Body of pancreas (tissue), 4 donors: ENCODE data around the gene TBX2.

ENCODE experiments used
- POLR2A ChIP-seq, 3 donors: fragments of 450-650 bp; IDR thresholded peaks; one replicate each; pipeline ENCODE4 v1.6.1; 2016; ENCODE audit warnings: antibody characterized with exemption in 3 of 3, mild to moderate bottlenecking in 2 of 3
- TF ChIP-seq, protein P1 (sequence below), 7 experiments: fragments of 450-650 bp in 4 of 7; fragments of 200-600 bp in 3 of 7; sonication (generic) in 3 of 7; IDR thresholded peaks; one replicate each; pipeline ENCODE4 v1.5.1; 2016 to 2019; ENCODE audit warnings: antibody characterized with exemption in 7 of 7

DNA sequence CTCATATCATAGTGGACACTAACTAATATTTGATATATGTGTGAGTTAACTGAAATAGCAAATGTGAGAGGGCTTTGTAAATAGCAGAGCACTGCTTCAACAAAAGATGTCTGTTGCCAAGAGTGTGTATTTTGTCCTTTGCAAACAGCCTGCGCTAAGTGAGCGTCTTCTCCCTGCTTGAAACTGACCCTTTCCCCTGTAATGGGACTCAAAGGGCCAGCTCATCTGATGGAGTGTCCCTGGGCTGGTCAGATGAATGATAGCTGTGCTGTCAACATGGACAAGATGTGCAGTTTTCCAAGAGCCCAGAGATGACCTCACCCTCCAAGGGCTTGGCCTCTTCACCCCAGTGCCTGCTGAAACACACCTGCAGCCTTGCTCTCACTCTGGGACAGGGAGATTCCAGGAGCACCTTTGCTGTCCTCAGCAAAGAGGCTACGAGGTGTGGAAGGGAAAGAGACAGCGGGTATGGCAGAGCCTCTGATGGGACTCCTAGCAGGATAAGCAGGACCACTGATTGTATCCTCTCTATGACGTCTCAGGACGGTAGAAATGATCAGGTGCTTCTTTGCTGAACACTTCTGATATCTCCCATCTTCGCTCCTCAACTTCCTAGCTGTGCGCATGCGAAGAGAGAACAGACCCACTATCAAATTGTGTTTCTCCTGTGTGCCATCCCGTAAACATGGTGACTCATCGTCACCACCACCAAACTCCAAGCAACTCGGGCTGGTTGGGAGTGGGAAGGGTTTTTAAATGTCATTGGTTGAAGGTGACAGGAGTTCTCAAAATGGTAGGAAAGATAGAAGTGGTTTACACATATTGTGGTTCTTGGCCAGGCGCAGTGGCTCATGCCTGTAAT lies 35.8 kb upstream of the TBX2 start:
- TF ChIP-seq, protein P1, sequence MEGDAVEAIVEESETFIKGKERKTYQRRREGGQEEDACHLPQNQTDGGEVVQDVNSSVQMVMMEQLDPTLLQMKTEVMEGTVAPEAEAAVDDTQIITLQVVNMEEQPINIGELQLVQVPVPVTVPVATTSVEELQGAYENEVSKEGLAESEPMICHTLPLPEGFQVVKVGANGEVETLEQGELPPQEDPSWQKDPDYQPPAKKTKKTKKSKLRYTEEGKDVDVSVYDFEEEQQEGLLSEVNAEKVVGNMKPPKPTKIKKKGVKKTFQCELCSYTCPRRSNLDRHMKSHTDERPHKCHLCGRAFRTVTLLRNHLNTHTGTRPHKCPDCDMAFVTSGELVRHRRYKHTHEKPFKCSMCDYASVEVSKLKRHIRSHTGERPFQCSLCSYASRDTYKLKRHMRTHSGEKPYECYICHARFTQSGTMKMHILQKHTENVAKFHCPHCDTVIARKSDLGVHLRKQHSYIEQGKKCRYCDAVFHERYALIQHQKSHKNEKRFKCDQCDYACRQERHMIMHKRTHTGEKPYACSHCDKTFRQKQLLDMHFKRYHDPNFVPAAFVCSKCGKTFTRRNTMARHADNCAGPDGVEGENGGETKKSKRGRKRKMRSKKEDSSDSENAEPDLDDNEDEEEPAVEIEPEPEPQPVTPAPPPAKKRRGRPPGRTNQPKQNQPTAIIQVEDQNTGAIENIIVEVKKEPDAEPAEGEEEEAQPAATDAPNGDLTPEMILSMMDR (IDR thresholded peaks at IDR 0.05) = no peak
- TF ChIP-seq POLR2A (IDR thresholded peaks at IDR 0.05) = no peak
